H1 (cell line): ENCODE results near the gene HSF5. TPM values are rescaled to one million over a fixed set of nuclear protein-coding genes. Genes with fewer than 3 reads are reported as not detected.

Experiments used
- CTCF ChIA-PET: fragments of 300-600 bp; sonication (Branson Sonifier 250); formaldehyde crosslinking; loops from one replicate; lab custom pipeline; 2021; ENCODE audit not compliant: partially characterized antibody; lab: Charles Lee
- POLR2A ChIA-PET: fragments of 300-600 bp; sonication (Branson Sonifier 250); formaldehyde crosslinking; loops from one replicate; lab custom pipeline; 2021; ENCODE audit warnings: inconsistent platforms; ENCODE audit not compliant: partially characterized antibody; lab: Charles Lee
- DNase-seq, 2 experiments: peaks; one replicate each; pipeline versions ENCODE4 v3.0.0 to v3.0.0-alpha.2; 2010 to 2022; ENCODE audit warnings: low spot score in 2 of 2, low read depth in 1 of 2, mixed read lengths in 1 of 2
- FAIRE-seq: peaks from 2 replicates; lab custom pipeline; 2011; peaks lifted over from hg19 to GRCh38; lab: Jason Lieb, UNC
- H2AFZ ChIP-seq: 2 replicates; pipeline ENCODE4 v1.8.1; 2012; ENCODE audit warnings: low read length, inconsistent platforms
- H2AK5ac ChIP-seq: 2 replicates; pipeline ENCODE4 v1.6.1; 2013; ENCODE audit warnings: low read depth, low read length
- H2BK120ac ChIP-seq: replicated peaks from 2 replicates; pipeline ENCODE3; 2013; ENCODE audit warnings: low read depth, low read length, inconsistent platforms
- H2BK12ac ChIP-seq: 2 replicates; pipeline ENCODE4 v1.6.1; 2013; ENCODE audit warnings: low read depth, low read length
- H2BK15ac ChIP-seq: 2 replicates; pipeline ENCODE4 v1.6.1; 2013; ENCODE audit warnings: low read length
- H2BK20ac ChIP-seq: 2 replicates; pipeline ENCODE4 v1.6.1; 2013; ENCODE audit warnings: low read length
- H2BK5ac ChIP-seq: 2 replicates; pipeline ENCODE4 v1.6.1; 2013; ENCODE audit warnings: low read depth, low read length
- H3K14ac ChIP-seq: 2 replicates; pipeline ENCODE4 v1.6.1; 2013; ENCODE audit warnings: inconsistent platforms; ENCODE audit not compliant: insufficient read length
- H3K18ac ChIP-seq: 2 replicates; pipeline ENCODE4 v1.6.1; 2013; ENCODE audit warnings: low read length; ENCODE audit errors: extremely low read depth
- H3K23ac ChIP-seq: 2 replicates; pipeline ENCODE4 v1.6.1; 2013; ENCODE audit warnings: inconsistent platforms; ENCODE audit not compliant: insufficient read length
- H3K23me2 ChIP-seq: 2 replicates; pipeline ENCODE4 v1.6.1; 2013; ENCODE audit warnings: low read depth, low read length
- H3K27ac ChIP-seq: 2 replicates; pipeline ENCODE4 v1.6.1; 2011; ENCODE audit warnings: low read depth, low read length, inconsistent platforms
- H3K27me3 ChIP-seq, 4 experiments: replicated peaks in 1 of 4; 1 replicate in 1 of 4; 2 replicates in 3 of 4; pipeline versions ENCODE4 v1.6.1 to v1.8.1; 2011 to 2013; ENCODE audit warnings: low read length in 3 of 4, mild to moderate bottlenecking in 3 of 4, inconsistent platforms in 2 of 4, mixed read lengths in 2 of 4, moderate library complexity in 1 of 4; ENCODE audit not compliant: control insufficient read depth in 3 of 4, insufficient read depth in 3 of 4; ENCODE audit errors: extremely low read depth in 1 of 4
- H3K36me3 ChIP-seq, 4 experiments: 2 replicates each; pipeline versions ENCODE4 v1.6.1 to v1.8.1; 2011 to 2013; ENCODE audit warnings: mild to moderate bottlenecking in 4 of 4, low read length in 3 of 4, moderate library complexity in 2 of 4, control low read depth in 1 of 4, inconsistent platforms in 1 of 4; ENCODE audit not compliant: insufficient read depth in 4 of 4, control insufficient read depth in 2 of 4
- H3K4ac ChIP-seq: replicated peaks from 2 replicates; pipeline ENCODE3; 2013; ENCODE audit warnings: low read length, low read depth, mixed read lengths, inconsistent platforms; ENCODE audit not compliant: insufficient read length
- H3K4me1 ChIP-seq, 4 experiments: replicated peaks in 1 of 4; 1 replicate in 1 of 4; 2 replicates in 3 of 4; pipeline versions ENCODE4 v1.6.1 to v1.8.1; 2011 to 2013; ENCODE audit warnings: low read length in 3 of 4, inconsistent platforms in 2 of 4, mixed read lengths in 1 of 4; ENCODE audit not compliant: insufficient read depth in 4 of 4, control insufficient read depth in 3 of 4
- H3K4me2 ChIP-seq, 2 experiments: 2 replicates each; pipeline versions ENCODE4 v1.6.1 to v1.8.1; 2011 to 2013; ENCODE audit warnings: low read depth in 2 of 2, low read length in 2 of 2, control low read depth in 1 of 2, inconsistent platforms in 1 of 2, mild to moderate bottlenecking in 1 of 2; ENCODE audit not compliant: insufficient read depth in 1 of 2
- H3K4me3 ChIP-seq, 4 experiments: fragments of 200-600, 300-600 bp in 1 of 4; sonication (generic), shearing (Covaris generic), sonication (Bioruptor Twin) in 1 of 4; 2 replicates each; pipeline versions ENCODE4 v1.5.1 to v1.8.1; 2011 to 2016; ENCODE audit warnings: low read length in 4 of 4, low read depth in 3 of 4, control low read depth in 2 of 4, inconsistent platforms in 2 of 4, mild to moderate bottlenecking in 2 of 4, mixed read lengths in 1 of 4, moderate library complexity in 1 of 4; ENCODE audit not compliant: insufficient read depth in 2 of 4; ENCODE audit errors: extremely low read depth in 1 of 4
- H3K56ac ChIP-seq: replicated peaks from 2 replicates; pipeline ENCODE3; 2013; ENCODE audit warnings: low read depth, mild to moderate bottlenecking, mixed read lengths, low read length, inconsistent platforms; ENCODE audit not compliant: insufficient read length
- H3K79me1 ChIP-seq: 2 replicates; pipeline ENCODE4 v1.6.1; 2013; ENCODE audit warnings: low read depth, low read length, control low read depth
- H3K79me2 ChIP-seq, 2 experiments: 2 replicates each; pipeline versions ENCODE4 v1.6.1 to v1.8.1; 2012 to 2013; ENCODE audit warnings: low read length in 2 of 2, mild to moderate bottlenecking in 2 of 2, inconsistent platforms in 1 of 2; ENCODE audit not compliant: insufficient read depth in 2 of 2, control insufficient read depth in 1 of 2
- H3K9ac ChIP-seq, 4 experiments: replicated peaks in 1 of 4; 1 replicate in 1 of 4; 2 replicates in 3 of 4; pipeline versions ENCODE4 v1.6.1 to v1.8.1; 2011 to 2013; ENCODE audit warnings: low read depth in 3 of 4, low read length in 3 of 4, control low read depth in 2 of 4, mild to moderate bottlenecking in 2 of 4, moderate library complexity in 2 of 4, inconsistent platforms in 1 of 4; ENCODE audit errors: extremely low read depth in 1 of 4
- H3K9me3 ChIP-seq, 2 experiments: 2 replicates each; pipeline versions ENCODE4 v1.6.1 to v1.8.1; 2012 to 2013; ENCODE audit warnings: mild to moderate bottlenecking in 2 of 2, moderate library complexity in 2 of 2, control low read depth in 1 of 2, inconsistent platforms in 1 of 2, low read depth in 1 of 2, low read length in 1 of 2, mixed read lengths in 1 of 2; ENCODE audit not compliant: insufficient read depth in 2 of 2
- H4K20me1 ChIP-seq, 2 experiments: replicated peaks in 1 of 2; 2 replicates each; pipeline versions ENCODE3 to v1.8.1; 2011 to 2013; ENCODE audit warnings: inconsistent platforms in 2 of 2, low read length in 2 of 2, mild to moderate bottlenecking in 1 of 2; ENCODE audit not compliant: insufficient read depth in 2 of 2, control insufficient read depth in 1 of 2
- H4K5ac ChIP-seq: 2 replicates; pipeline ENCODE4 v1.6.1; 2013; ENCODE audit warnings: low read length, low read depth, mixed read lengths, inconsistent platforms; ENCODE audit not compliant: insufficient read length
- H4K8ac ChIP-seq: 2 replicates; pipeline ENCODE4 v1.8.0; 2013; ENCODE audit warnings: mild to moderate bottlenecking, moderate library complexity, low read length, inconsistent platforms; ENCODE audit not compliant: insufficient read depth; ENCODE audit errors: extremely low read depth
- H4K91ac ChIP-seq: replicated peaks from 2 replicates; pipeline ENCODE3; 2013; ENCODE audit warnings: low read length, mixed read lengths, inconsistent platforms; ENCODE audit not compliant: insufficient read length
- polyA plus RNA-seq, 7 experiments: library from polyadenylated mRNA; depleted of rRNA in 3 of 7; stranded (reverse) in 5 of 7; unstranded in 2 of 7; fragments of >200 nt in 5 of 7; fragments of 200-250 nt in 2 of 7; gene quantifications; 1 replicate in 5 of 7; 2 replicates in 1 of 7; 4 replicates in 1 of 7; pipeline versions ENCODE4 v1.2.1 to v1.2.3, GENCODE V29; 2011 to 2013; ENCODE audit warnings: missing spikeins in 2 of 7, mixed read lengths in 2 of 7
- total RNA-seq: library from RNA; stranded (reverse); fragmentation: NEBNext Ultra II Directional; extraction: Animal tissue kit (Norgen Biotek cat#: 25700); gene quantifications from 2 replicates; pipeline ENCODE4 v1.2.1, GENCODE V29; 2021
- TF ChIP-seq, protein P1 (sequence below): fragments of 300-600 bp; sonication (generic); IDR thresholded peaks from 2 replicates; pipeline ENCODE4 v1.7.1; 2012; ENCODE audit warnings: low read length, moderate library complexity, mild to moderate bottlenecking, inconsistent platforms; ENCODE audit not compliant: insufficient replicate concordance

The HSF5 gene
- total and polyA plus RNA-seq, 2 of the 8 experiments (the other 6 are each of a cell fraction or from before 2014, with no cell fraction given) = not detected

DNA sequence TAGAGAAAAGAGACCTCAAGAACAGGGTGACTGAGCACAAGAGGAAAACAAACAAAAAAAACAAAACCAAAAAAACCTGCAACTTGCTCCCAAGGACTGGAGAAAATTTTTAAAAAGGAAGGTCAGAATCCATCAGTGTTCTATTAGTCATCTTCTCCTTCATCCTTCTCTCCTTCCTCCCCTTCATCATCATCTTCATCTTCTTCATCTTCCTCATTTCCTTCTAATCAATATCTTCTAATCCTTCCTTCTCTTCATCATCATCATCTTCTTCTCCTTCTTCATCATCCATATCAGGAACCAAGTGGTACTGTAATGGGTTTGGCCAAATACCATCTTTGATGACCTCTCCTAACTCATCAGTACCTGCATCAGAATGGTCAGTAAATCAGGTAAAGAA, 12.2 kb downstream of the HSF5 start:
- Histone ChIP-seq H3K14ac (no peak overlapping the region), H3K4me3 (no peak overlapping the region), H3K9me3 (no peaks in the 10 kb centered on the region), H2BK12ac (no peak overlapping the region), H3K79me2 (no peaks in the 10 kb centered on the region), H3K18ac (no peak overlapping the region), H2AFZ (no peak overlapping the region), H2BK20ac (no peak overlapping the region), H2AK5ac (no peak overlapping the region), H3K23me2 (no peaks in the 10 kb centered on the region), H2BK15ac (no peak overlapping the region), H2BK5ac (no peak overlapping the region), H3K27me3 (no peaks in the 10 kb centered on the region; a peak in 1 of 7 replicates), H3K27ac (no peak overlapping the region), H3K56ac (no peak overlapping the region), H4K91ac (no peak overlapping the region), H3K4me1 (no peaks in the 10 kb centered on the region), H3K36me3 (no peaks in the 10 kb centered on the region), H2BK120ac (no peak overlapping the region), H3K79me1 (no peaks in the 10 kb centered on the region), H4K20me1 (no peaks in the 10 kb centered on the region), H3K4ac (no peak overlapping the region), H3K9ac (no peak overlapping the region), H4K8ac (no peak overlapping the region), H3K23ac (no peak overlapping the region), H3K4me2 (no peak overlapping the region), H4K5ac (no peak overlapping the region)
- no peak for DNase-seq
- CTCF ChIA-PET = interaction anchor here (1.2 to 2.1 kb wide), 4 partner anchors 8 to 171 kb away, joined by 3 to 8 read pairs (median 4); no protein-coding TSS in a partner anchor
- no peak for FAIRE-seq
- POLR2A ChIA-PET = interaction anchor here (0.7 kb wide), 1 partner anchor 24 kb away, joined by 3 read pairs; no protein-coding TSS in a partner anchor
- TF ChIP-seq, protein P1, sequence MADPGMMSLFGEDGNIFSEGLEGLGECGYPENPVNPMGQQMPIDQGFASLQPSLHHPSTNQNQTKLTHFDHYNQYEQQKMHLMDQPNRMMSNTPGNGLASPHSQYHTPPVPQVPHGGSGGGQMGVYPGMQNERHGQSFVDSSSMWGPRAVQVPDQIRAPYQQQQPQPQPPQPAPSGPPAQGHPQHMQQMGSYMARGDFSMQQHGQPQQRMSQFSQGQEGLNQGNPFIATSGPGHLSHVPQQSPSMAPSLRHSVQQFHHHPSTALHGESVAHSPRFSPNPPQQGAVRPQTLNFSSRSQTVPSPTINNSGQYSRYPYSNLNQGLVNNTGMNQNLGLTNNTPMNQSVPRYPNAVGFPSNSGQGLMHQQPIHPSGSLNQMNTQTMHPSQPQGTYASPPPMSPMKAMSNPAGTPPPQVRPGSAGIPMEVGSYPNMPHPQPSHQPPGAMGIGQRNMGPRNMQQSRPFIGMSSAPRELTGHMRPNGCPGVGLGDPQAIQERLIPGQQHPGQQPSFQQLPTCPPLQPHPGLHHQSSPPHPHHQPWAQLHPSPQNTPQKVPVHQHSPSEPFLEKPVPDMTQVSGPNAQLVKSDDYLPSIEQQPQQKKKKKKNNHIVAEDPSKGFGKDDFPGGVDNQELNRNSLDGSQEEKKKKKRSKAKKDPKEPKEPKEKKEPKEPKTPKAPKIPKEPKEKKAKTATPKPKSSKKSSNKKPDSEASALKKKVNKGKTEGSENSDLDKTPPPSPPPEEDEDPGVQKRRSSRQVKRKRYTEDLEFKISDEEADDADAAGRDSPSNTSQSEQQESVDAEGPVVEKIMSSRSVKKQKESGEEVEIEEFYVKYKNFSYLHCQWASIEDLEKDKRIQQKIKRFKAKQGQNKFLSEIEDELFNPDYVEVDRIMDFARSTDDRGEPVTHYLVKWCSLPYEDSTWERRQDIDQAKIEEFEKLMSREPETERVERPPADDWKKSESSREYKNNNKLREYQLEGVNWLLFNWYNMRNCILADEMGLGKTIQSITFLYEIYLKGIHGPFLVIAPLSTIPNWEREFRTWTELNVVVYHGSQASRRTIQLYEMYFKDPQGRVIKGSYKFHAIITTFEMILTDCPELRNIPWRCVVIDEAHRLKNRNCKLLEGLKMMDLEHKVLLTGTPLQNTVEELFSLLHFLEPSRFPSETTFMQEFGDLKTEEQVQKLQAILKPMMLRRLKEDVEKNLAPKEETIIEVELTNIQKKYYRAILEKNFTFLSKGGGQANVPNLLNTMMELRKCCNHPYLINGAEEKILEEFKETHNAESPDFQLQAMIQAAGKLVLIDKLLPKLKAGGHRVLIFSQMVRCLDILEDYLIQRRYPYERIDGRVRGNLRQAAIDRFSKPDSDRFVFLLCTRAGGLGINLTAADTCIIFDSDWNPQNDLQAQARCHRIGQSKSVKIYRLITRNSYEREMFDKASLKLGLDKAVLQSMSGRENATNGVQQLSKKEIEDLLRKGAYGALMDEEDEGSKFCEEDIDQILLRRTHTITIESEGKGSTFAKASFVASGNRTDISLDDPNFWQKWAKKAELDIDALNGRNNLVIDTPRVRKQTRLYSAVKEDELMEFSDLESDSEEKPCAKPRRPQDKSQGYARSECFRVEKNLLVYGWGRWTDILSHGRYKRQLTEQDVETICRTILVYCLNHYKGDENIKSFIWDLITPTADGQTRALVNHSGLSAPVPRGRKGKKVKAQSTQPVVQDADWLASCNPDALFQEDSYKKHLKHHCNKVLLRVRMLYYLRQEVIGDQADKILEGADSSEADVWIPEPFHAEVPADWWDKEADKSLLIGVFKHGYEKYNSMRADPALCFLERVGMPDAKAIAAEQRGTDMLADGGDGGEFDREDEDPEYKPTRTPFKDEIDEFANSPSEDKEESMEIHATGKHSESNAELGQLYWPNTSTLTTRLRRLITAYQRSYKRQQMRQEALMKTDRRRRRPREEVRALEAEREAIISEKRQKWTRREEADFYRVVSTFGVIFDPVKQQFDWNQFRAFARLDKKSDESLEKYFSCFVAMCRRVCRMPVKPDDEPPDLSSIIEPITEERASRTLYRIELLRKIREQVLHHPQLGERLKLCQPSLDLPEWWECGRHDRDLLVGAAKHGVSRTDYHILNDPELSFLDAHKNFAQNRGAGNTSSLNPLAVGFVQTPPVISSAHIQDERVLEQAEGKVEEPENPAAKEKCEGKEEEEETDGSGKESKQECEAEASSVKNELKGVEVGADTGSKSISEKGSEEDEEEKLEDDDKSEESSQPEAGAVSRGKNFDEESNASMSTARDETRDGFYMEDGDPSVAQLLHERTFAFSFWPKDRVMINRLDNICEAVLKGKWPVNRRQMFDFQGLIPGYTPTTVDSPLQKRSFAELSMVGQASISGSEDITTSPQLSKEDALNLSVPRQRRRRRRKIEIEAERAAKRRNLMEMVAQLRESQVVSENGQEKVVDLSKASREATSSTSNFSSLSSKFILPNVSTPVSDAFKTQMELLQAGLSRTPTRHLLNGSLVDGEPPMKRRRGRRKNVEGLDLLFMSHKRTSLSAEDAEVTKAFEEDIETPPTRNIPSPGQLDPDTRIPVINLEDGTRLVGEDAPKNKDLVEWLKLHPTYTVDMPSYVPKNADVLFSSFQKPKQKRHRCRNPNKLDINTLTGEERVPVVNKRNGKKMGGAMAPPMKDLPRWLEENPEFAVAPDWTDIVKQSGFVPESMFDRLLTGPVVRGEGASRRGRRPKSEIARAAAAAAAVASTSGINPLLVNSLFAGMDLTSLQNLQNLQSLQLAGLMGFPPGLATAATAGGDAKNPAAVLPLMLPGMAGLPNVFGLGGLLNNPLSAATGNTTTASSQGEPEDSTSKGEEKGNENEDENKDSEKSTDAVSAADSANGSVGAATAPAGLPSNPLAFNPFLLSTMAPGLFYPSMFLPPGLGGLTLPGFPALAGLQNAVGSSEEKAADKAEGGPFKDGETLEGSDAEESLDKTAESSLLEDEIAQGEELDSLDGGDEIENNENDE = no peak
